Esophagus muscularis mucosa (tissue), 4 donors: ENCODE data around the gene MED13L.

ENCODE experiments used
- CTCF ChIP-seq, 3 experiments: fragments of 200-600 bp in 2 of 3; fragments of 450-650 bp in 1 of 3; sonication (generic) in 2 of 3; IDR thresholded peaks; one replicate each; pipeline ENCODE4 v1.5.1; 2017 to 2019; ENCODE audit warnings: antibody characterized with exemption in 3 of 3, mild to moderate bottlenecking in 2 of 3, moderate library complexity in 1 of 3
- EP300 ChIP-seq: sonication (generic); formaldehyde crosslinking; IDR thresholded peaks from one replicate; pipeline ENCODE4 v1.6.1; 2017; ENCODE audit warnings: antibody characterized with exemption
- POLR2A ChIP-seq: fragments of 450-650 bp; IDR thresholded peaks from one replicate; pipeline ENCODE4 v1.6.1; 2017; ENCODE audit warnings: antibody characterized with exemption, moderate library complexity, mild to moderate bottlenecking, low read depth
- POLR2AphosphoS5 ChIP-seq, 2 donors: sonication (generic); formaldehyde crosslinking; IDR thresholded peaks; one replicate each; pipeline ENCODE4 v1.6.1; 2017; ENCODE audit warnings: antibody characterized with exemption in 2 of 2

GRCh38 chr12:115930336-115930735 lies 347.2 kb downstream of the MED13L start:
- TF ChIP-seq EP300 (no peak), CTCF (IDR thresholded peaks at IDR 0.05) (no peak), POLR2A (no peak), POLR2AphosphoS5 (IDR thresholded peaks at IDR 0.05) (no peak)
